ENCODE results near the gene NR2E1. TPM values are rescaled to one million over a fixed set of nuclear protein-coding genes. Genes with fewer than 3 reads are reported as not detected.
A peak's percentile ranks its signal among the peaks of the same experiment; 100 is the strongest.

NR2E1 gene
- polyA plus RNA-seq, 3 donors, result not detected

DNA sequence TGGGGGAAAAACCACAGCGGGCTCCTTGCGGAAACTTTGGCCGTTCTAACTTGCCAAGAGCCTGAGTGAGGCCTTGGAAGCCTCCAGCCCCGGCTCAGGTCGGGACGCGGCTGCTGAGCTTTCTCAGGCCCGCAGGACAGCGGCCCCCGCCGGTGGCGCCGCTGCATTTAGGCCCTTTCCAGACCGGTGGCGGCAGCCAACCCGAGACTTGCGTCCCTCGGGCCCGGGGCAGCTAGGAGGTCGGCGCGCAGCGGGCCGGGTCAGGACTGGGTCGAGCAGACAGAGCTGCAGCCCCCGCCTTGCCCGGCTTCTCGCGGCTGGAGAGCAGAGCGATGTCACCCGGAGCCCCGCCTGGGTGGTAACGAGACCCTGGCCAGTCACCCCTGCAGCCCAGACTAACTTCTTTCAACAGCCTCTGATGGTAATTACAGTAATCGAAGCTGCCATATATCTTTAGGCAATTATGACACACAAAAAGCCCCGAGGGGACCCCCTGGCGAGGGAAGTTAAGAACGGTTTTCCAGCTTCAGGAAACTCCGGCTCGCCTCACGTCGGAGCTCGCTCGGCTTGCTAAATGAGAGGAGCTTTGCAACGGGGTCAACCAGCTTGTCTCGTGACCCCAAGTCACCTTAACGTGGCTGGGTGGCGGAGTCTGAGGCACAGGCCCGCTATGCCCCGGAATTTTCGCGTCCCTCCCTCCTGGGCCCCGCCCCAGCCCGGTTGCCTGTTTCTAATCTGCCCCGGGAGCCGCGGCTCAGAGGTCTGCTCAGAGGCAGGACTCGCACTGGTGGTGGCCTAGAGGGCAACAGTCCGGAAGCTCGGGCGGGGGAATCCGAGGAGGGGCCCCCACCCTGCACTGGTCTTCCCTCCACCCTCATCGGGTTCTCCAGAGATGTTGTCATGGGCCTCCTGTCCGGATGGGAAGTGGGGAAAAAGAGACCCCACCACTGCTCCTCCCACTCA, 3.0 kb downstream of the NR2E1 start:
- DNase-seq (ENCODE audit: extremely low read depth in 1 of 11, low read depth in 9 of 11, low spot score in 4 of 11), result no peak

- DNase-seq (ENCODE audit: extremely low read depth in 1 of 11, low read depth in 9 of 11, low spot score in 4 of 11), result no peak
Observed at GRCh38 chr6:108169464-108170331, 3.9 kb downstream of the NR2E1 start.

- DNase-seq (ENCODE audit: extremely low read depth in 1 of 11, low read depth in 9 of 11, low spot score in 4 of 11), result no peak
Observed at GRCh38 chr6:108170332-108171290, 4.8 kb downstream of the NR2E1 start.

- no peak for DNase-seq (ENCODE audit: extremely low read depth in 1 of 11, low read depth in 9 of 11, low spot score in 4 of 11)
Observed at GRCh38 chr6:108171291-108171917, 5.6 kb downstream of the NR2E1 start.

GRCh38 chr6:108171918-108172516, 6.2 kb downstream of the NR2E1 start:
- no peak for DNase-seq (ENCODE audit: extremely low read depth in 1 of 11, low read depth in 9 of 11, low spot score in 4 of 11)

DNA sequence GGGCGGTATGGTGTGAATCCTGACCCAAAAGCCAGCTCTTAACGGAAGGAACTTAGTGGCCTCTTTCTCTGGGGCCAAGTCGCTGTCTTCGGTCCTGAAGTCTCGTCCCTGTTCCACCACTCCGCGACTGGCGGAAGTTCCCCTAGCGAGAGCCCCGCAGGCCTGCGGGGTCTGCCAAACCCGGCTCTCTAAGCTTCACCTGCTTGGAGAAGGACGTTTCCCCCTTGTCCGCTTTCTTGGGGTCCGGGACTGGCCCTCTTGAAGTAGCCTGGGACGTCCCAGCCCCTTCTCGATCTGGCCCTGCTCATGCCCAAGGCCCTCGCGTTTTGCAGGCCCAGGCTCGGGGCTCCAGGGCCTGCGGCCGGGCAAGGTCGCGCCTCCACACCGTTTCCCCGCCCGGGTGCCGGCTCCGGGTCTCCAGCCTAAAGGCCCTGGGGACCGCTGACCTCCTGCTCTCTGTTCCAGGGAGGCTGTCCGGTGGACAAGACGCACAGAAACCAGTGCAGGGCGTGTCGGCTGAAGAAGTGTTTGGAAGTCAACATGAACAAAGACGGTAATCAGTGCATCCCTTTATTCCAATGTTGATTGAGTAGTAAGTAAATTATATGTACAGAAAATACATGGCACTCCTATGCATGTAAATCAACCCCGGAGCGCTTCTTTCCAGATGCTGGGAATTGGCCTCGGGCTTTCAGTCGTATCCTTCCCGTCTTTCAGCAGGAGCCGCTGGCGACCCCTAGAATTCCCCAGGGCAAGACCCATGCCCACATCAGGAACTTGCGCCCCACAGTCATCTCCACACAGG, 8.8 kb downstream of the NR2E1 start:
- peak in 10 of 11 donors; percentile 50 to 71 (median 64) for DNase-seq (ENCODE audit: extremely low read depth in 1 of 11, low read depth in 9 of 11, low spot score in 4 of 11)

DNA sequence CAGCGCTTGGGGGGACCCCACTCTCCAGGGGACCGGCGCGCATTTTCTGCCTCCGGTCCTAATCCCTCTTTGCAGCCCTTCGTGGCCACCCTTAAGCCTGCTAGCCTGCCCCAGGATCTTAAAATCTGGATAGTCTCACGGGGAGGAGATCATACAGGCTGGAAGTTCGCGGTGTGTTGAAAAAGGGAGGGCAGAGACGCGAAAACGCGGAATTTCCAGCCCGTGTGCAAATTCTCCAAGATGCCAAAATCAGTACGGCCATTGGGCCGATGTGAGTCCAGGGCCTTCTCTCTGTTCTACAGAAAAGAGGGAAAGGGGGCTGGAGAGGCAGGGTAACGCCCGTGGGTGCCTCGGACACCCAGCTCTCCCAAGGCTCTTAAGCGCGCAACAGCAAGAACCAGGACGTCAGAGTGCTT, 9.4 kb downstream of the NR2E1 start:
- no peak for DNase-seq (ENCODE audit: extremely low read depth in 1 of 11, low read depth in 9 of 11, low spot score in 4 of 11)

GRCh38 chr6:108175592-108176279, 9.9 kb downstream of the NR2E1 start:
- no peak for DNase-seq (ENCODE audit: extremely low read depth in 1 of 11, low read depth in 9 of 11, low spot score in 4 of 11)

DNA sequence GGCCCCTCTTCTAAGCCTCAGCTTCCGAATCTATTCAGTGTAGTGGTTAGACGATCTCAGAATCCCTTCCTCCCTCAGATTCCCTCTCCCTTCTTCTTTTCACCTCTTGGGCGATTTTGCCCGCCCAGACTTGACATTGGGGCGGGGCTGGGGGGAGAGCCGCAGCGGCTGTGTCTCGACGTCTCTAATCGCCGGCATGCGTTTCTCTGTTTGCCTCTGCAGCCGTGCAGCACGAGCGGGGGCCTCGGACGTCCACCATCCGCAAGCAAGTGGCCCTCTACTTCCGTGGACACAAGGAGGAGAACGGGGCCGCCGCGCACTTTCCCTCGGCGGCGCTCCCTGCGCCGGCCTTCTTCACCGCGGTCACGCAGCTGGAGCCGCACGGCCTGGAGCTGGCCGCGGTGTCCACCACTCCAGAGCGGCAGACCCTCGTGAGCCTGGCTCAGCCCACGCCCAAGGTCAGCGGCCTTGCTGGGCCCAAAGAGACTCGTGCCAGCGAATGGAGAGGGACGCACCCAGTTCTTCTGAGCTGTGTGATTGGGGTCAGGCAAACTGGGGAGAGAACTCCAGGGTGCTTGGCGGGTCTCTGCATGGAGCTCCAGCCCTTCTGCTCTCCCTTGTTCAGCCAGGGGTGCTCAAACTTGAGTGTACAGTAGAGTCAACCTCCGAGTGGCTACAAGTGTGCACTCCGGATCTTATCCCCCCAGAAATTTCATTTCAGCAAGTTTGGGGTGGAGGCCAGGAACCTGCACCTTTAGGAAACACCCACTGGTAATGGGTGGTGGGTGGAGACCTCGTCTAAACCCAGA, 10.7 kb downstream of the NR2E1 start:
- DNase-seq (ENCODE audit: extremely low read depth in 1 of 11, low read depth in 9 of 11, low spot score in 4 of 11), result no peak

DNA sequence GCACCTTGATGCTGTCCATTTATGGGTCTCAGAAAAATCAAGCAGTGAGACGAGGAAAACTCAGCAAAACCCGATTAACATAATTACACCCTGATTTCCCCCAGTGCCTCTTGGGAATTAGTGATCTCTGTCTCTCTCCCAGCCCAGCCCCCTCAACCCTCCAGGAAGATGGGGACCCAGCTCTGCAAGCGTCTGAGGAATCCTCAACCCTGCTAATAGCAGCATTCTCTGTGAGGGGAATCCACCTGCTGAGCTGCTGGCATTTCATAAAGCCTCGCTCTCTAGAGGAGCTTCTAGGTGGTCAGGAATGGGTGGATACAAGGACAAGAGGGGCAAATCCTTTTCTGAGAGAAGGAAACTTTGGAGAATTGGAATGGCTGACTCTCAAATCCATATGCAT, 13.9 kb downstream of the NR2E1 start:
- DNase-seq (ENCODE audit: extremely low read depth in 1 of 11, low read depth in 9 of 11, low spot score in 4 of 11), result no peak

GRCh38 chr6:108180266-108180665, 14.4 kb downstream of the NR2E1 start:
- no peak for DNase-seq (ENCODE audit: extremely low read depth in 1 of 11, low read depth in 9 of 11, low spot score in 4 of 11)

DNA sequence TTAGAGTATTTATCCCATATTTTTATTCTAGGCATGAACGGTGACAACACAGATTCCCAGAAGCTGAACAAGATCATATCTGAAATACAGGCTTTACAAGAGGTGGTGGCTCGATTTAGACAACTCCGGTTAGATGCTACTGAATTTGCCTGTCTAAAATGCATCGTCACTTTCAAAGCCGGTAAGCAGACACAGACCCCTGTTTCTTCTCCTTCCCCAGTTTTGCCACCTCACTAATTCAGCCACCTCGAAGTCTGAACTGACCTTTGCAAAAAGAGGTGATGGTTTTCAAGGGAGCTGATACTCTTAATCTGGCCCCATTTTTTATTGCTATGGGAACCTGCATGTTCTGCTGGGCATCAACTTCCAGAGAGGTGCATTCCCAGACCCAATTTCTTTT, 15.0 kb downstream of the NR2E1 start:
- no peak for DNase-seq (ENCODE audit: extremely low read depth in 1 of 11, low read depth in 9 of 11, low spot score in 4 of 11)

GRCh38 chr6:108186226-108186625, 20.4 kb downstream of the NR2E1 start:
- no peak for DNase-seq (ENCODE audit: extremely low read depth in 1 of 11, low read depth in 9 of 11, low spot score in 4 of 11)

- DNase-seq (ENCODE audit: extremely low read depth in 1 of 11, low read depth in 9 of 11, low spot score in 4 of 11), result no peak
Observed at GRCh38 chr6:108187519-108187918, 21.7 kb downstream of the NR2E1 start.

- DNase-seq (ENCODE audit: extremely low read depth in 1 of 11, low read depth in 9 of 11, low spot score in 4 of 11), result no peak
Observed at GRCh38 chr6:108193131-108193530, 27.3 kb downstream of the NR2E1 start.

- no peak for DNase-seq (ENCODE audit: extremely low read depth in 1 of 11, low read depth in 9 of 11, low spot score in 4 of 11)
Observed at GRCh38 chr6:108193835-108194234, 28.0 kb downstream of the NR2E1 start.

Data from renal cortex interstitium (tissue), 11 donors.